ENCODE data around the gene TBX10. TPM values are rescaled to one million over a fixed set of nuclear protein-coding genes. Genes with fewer than 3 reads are reported as not detected.

Gene TBX10
- polyA plus RNA-seq, 1 donor from 2014 or later, result not detected

GRCh38 chr11:67670316-67671210 lies 31.0 kb upstream of the TBX10 start:
- Histone ChIP-seq H3K4me3 (ENCODE audit: low read length) (no peak overlapping the region), H3K4me2 (ENCODE audit: low read length) (no peak overlapping the region), H3K27ac (ENCODE audit: low read length) (no peak overlapping the region)

More at GRCh38 chr11:67670316-67671210, 31.0 kb upstream of the TBX10 start:
- TF ChIP-seq SMC3 (conservative IDR thresholded peaks at IDR 0.05; ENCODE audit: poor library complexity) (no peak), CTCF (IDR thresholded peaks at IDR 0.05; ENCODE audit: poor library complexity, severe bottlenecking) (no peak), EZH2 (IDR thresholded peaks at IDR 0.05; ENCODE audit: borderline replicate concordance, insufficient read depth, low read length, poor library complexity, severe bottlenecking) (no peak), POLR2AphosphoS5 (IDR thresholded peaks at IDR 0.05) (no peak), MXI1 (conservative IDR thresholded peaks at IDR 0.05; ENCODE audit: poor library complexity, severe bottlenecking) (no peak), TAF1 (IDR thresholded peaks at IDR 0.05; ENCODE audit: low read depth) (no peak), RAD21 (conservative IDR thresholded peaks at IDR 0.05) (no peak), EP300 (conservative IDR thresholded peaks at IDR 0.05; ENCODE audit: poor library complexity, severe bottlenecking) (no peak), REST (IDR thresholded peaks at IDR 0.05; ENCODE audit: borderline replicate concordance) (no peak)
- Histone ChIP-seq H3K79me2 (replicated peaks; ENCODE audit: insufficient read depth, low read length) (no peaks in the 10 kb centered on the region), H3K9ac (ENCODE audit: low read length) (no peak overlapping the region), H3K9me3 (ENCODE audit: low read length) (no peaks in the 10 kb centered on the region), H3K36me3 (ENCODE audit: insufficient read depth, low read length) (no peaks in the 10 kb centered on the region), H3K27me3 (ENCODE audit: insufficient read depth, low read depth, low read length) (no peaks in the 10 kb centered on the region), H2AFZ (ENCODE audit: low read depth, low read length) (no peak overlapping the region), H4K20me1 (ENCODE audit: insufficient read depth) (no peaks in the 10 kb centered on the region), H3K9me2 (ENCODE audit: insufficient read depth, low read length) (no peaks in the 10 kb centered on the region), H3F3A (ENCODE audit: insufficient read depth, low read length, poor library complexity, severe bottlenecking) (no peaks in the 10 kb centered on the region)

Measured in neural cell (in vitro differentiated cells).